ENCODE results near the gene ABHD17A. TPM values are rescaled to one million over a fixed set of nuclear protein-coding genes. Genes with fewer than 3 reads are reported as not detected.

The ABHD17A gene
- total and polyA plus RNA-seq, 2 donors (not counting 1 experiment from before 2014, with no cell fraction given), result 63.1 to 134 TPM

DNA sequence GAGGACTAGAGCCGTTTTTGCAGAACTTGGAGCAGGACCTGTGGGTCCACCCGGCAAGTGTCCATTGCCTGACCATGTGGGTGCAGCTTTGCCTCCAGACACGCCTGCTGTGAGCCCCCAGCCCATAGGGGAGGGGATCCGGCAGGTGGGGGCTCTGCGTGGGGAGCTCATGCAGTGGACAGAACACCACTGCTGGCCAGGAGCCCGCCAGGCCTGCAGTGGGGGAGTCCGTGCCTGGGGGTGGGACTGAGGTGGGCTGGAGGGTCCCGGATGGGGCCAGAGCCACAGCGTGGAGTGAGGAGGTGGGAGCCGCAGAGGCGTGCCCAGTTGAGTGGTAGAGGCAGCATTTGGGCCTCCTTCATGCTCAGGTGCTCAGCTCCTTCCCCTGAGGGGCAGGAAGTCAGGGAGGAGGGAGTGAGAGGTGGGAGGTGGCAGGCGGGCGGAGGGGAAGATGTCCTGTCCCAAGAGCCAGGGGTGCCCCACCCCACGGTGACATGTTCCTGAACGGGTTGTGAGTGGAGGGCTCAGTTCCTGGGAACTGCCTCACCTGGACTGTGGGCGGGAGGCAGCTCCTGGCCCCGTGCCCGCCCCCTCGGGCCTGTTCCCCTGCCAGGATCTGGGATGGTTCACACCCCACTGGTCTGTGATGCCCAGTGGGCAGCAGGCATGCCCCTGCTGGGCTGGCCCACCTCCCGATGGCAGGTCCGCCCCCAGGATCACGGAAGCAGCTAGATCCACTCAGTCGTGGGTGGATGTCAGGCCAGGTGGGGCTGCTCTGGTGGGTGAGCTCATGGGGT lies 28.7 kb upstream of the ABHD17A start:
- CTCF ChIA-PET, result interaction anchor here (1.2 kb wide), 1 partner anchor 14 kb away, joined by 3 read pairs; no protein-coding TSS in a partner anchor
- no peak for ATAC-seq (ENCODE audit: low read depth)
- Histone ChIP-seq H3K9me3 (ENCODE audit: control extremely low read depth in 1 of 3, control insufficient read depth in 2 of 3, insufficient read depth in 1 of 3, low read length in 2 of 3) (peaks cover 0 to 3% (median 0%) of the 10 kb centered on the region in 3 donors), H3K4me3 (ENCODE audit: control extremely low read depth in 1 of 5, extremely low read depth in 1 of 5, insufficient read depth in 1 of 5, low read depth in 2 of 5, low read length in 4 of 5) (no peak overlapping the region), H2AFZ (ENCODE audit: insufficient read depth, low read depth, low read length, poor library complexity, severe bottlenecking) (no peak overlapping the region), H4K20me1 (ENCODE audit: control insufficient read depth, insufficient read depth, low read length, poor library complexity, severe bottlenecking) (peaks cover 60% of the 10 kb centered on the region), H3K79me2 (ENCODE audit: control insufficient read depth, insufficient read depth, low read length) (peaks cover 65% of the 10 kb centered on the region), H3K27me3 (replicated peaks in 1 of 4; ENCODE audit: control extremely low read depth in 1 of 4, control insufficient read depth in 3 of 4, insufficient read depth in 4 of 4, low read length in 3 of 4) (no peaks in the 10 kb centered on the region), H3K9ac (ENCODE audit: low read length) (no peak overlapping the region), H3K4me2 (replicated peaks; ENCODE audit: low read depth, low read length, poor library complexity, severe bottlenecking) (no peak overlapping the region), H3K4me1 (ENCODE audit: control insufficient read depth in 2 of 2, insufficient read depth in 2 of 2, low read length in 2 of 2) (peaks cover 11 to 18% of the 10 kb centered on the region in 2 donors), H3K36me3 (replicated peaks in 1 of 2; ENCODE audit: control extremely low read depth in 1 of 2, control insufficient read depth in 1 of 2, extremely low read depth in 1 of 2, insufficient read depth in 2 of 2, low read length in 1 of 2) (peaks cover 0 to 33% of the 10 kb centered on the region in 2 experiments), H3K27ac (ENCODE audit: low read length in 2 of 2) (no peak overlapping the region)
- intact Hi-C loops (cut with micrococcal nuclease), result no loop called here
- Mint-ChIP-seq H3K9me3 (ENCODE audit: insufficient read depth) (no peaks in the 10 kb centered on the region), H3K27ac (no peak overlapping the region), H3K4me1 (peaks cover 17% of the 10 kb centered on the region), H3K27me3 (no peaks in the 10 kb centered on the region), H3K4me3 (no peak overlapping the region)
- no peak for DNase-seq
- WGBS (ENCODE audit: insufficient coverage), result 87% methylated on average over 23 of the region's 23 CpGs
- POLR2A ChIA-PET, result no interaction called here
- no peak for TF ChIP-seq EZH2 (IDR thresholded peaks at IDR 0.05; ENCODE audit: borderline replicate concordance, insufficient read depth, low read depth, low read length, poor library complexity, severe bottlenecking)
- TF ChIP-seq, protein P1, sequence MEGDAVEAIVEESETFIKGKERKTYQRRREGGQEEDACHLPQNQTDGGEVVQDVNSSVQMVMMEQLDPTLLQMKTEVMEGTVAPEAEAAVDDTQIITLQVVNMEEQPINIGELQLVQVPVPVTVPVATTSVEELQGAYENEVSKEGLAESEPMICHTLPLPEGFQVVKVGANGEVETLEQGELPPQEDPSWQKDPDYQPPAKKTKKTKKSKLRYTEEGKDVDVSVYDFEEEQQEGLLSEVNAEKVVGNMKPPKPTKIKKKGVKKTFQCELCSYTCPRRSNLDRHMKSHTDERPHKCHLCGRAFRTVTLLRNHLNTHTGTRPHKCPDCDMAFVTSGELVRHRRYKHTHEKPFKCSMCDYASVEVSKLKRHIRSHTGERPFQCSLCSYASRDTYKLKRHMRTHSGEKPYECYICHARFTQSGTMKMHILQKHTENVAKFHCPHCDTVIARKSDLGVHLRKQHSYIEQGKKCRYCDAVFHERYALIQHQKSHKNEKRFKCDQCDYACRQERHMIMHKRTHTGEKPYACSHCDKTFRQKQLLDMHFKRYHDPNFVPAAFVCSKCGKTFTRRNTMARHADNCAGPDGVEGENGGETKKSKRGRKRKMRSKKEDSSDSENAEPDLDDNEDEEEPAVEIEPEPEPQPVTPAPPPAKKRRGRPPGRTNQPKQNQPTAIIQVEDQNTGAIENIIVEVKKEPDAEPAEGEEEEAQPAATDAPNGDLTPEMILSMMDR (IDR thresholded peaks at IDR 0.05), result no peak

Measured in B cell (primary cell).